MG63 (cell line): ENCODE results near the gene AJUBA. TPM values are rescaled to one million over a fixed set of nuclear protein-coding genes. Genes with fewer than 3 reads are reported as not detected.
A peak's percentile ranks its signal among the peaks of the same experiment; 100 is the strongest.
"Not testable (repeated sequence)": the region's sequence is repeated elsewhere in the genome, so short reads cannot be mapped to it uniquely, and the experiment has no call there.

Source experiments
- DNase-seq: peaks from one replicate; pipeline ENCODE4 v3.0.0-alpha.2; 2020
- H3K27me3 ChIP-seq: fragments of 250-450 bp; sonication (Bioruptor Pico); 2 replicates; pipeline ENCODE4 v1.5.1; 2020; ENCODE audit warnings: mild to moderate bottlenecking, moderate library complexity
- H3K36me3 ChIP-seq: fragments of 250-450 bp; sonication (Bioruptor Pico); 2 replicates; pipeline ENCODE4 v1.5.1; 2020; ENCODE audit warnings: mild to moderate bottlenecking, moderate library complexity
- H3K4me3 ChIP-seq: fragments of 250-450 bp; sonication (Bioruptor Pico); 2 replicates; pipeline ENCODE4 v1.5.1; 2020; ENCODE audit warnings: mild to moderate bottlenecking, moderate library complexity
- H3K9me3 ChIP-seq: fragments of 250-450 bp; sonication (Bioruptor Pico); 2 replicates; pipeline ENCODE4 v1.5.1; 2020; ENCODE audit warnings: mild to moderate bottlenecking, moderate library complexity
- total RNA-seq: library from RNA; depleted of rRNA; stranded (reverse); fragments of >200 nt; shearing (Covaris generic); gene quantifications from 2 replicates; pipeline ENCODE4 v1.2.3, GENCODE V29; 2014; ENCODE audit warnings: low replicate concordance

The AJUBA gene
- total RNA-seq, 1 experiment from 2014 or later: 60.8 TPM

DNA sequence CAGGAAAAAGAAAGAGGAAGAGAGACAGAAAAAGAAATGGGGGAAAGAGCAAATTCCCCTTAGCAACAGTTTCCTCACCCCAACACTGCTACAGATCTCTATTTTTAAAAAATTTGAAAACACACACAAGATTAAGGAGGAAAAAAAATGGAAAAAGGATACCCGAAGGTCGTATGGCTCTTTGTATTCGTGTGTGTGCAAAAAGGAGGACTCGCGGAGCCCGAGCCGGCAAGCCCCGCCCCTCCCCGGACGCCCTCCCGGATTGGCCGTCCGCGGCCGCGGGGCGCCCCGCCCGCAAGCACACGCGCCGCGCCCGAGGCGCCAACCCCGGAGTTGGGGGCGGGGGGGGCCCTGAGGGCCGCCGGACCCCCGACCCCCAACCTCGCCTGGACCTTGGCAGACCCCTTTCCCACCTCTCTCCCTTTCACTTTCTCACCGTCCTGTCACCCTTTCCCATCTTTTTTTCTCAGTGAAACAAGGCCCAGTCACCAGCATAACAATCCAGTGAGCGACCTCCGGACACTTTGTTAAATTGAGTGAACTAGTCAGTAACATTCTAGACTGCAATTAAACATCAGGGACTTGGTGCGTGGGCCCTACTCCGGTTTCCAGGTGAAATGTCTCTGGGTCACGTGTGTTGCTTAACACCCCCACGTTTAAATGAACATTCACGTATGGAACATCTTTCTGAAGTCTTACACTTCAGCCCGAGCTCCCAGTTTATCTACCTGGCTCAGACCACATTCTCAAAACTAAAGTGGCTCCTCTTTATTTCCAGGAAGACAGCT is 27.8 kb upstream of the AJUBA start, which contains the start of gene C14orf93:
TSS of gene C14orf93 (minus strand) at position 205 of the 788 bp plus-strand sequence. CDS start 11,120 bp downstream, outside the sequence.
- Histone ChIP-seq H3K4me3 (peak within 1 kb of the TSS; percentile 56), H3K9me3 (no peaks in the 10 kb centered on the region), H3K36me3 (no peaks in the 10 kb centered on the region), H3K27me3 (no peaks in the 10 kb centered on the region)
- peak; percentile 80 for DNase-seq

DNA sequence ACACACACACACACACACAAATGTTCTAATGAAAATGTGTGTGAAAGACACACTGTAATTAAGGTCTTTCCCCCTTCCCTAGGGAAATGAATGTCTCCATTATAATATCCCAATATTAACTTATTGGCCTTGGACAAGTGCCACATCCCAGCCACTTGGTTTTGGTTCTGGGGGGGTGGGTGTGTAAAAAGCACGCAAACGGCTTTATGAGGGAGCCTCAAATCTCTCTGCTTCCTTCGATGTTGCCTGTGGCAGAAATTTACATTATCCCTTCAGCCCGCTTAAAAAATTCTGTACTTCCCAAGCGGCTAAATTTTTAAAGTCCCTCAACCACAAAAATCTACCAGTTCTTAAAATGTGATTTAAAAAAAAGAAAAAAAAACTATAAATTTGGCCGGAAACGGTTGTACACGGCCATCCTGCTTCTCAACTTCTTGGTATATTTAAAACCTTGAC is 27.2 kb upstream of the AJUBA start:
- no peaks in the 10 kb centered on the region for H3K36me3 ChIP-seq
- H3K27me3 ChIP-seq: no peaks in the 10 kb centered on the region
- no peaks in the 10 kb centered on the region for H3K9me3 ChIP-seq
- H3K4me3 ChIP-seq: peak overlapping the region; percentile 56
- DNase-seq: no peak

GRCh38 chr14:23008831-23009230 is 26.5 kb upstream of the AJUBA start:
- Histone ChIP-seq H3K36me3 (no peaks in the 10 kb centered on the region), H3K9me3 (no peaks in the 10 kb centered on the region), H3K27me3 (no peaks in the 10 kb centered on the region), H3K4me3 (no peak overlapping the region; the same call in 1 of the 2 replicates)
- DNase-seq: no peak

DNA sequence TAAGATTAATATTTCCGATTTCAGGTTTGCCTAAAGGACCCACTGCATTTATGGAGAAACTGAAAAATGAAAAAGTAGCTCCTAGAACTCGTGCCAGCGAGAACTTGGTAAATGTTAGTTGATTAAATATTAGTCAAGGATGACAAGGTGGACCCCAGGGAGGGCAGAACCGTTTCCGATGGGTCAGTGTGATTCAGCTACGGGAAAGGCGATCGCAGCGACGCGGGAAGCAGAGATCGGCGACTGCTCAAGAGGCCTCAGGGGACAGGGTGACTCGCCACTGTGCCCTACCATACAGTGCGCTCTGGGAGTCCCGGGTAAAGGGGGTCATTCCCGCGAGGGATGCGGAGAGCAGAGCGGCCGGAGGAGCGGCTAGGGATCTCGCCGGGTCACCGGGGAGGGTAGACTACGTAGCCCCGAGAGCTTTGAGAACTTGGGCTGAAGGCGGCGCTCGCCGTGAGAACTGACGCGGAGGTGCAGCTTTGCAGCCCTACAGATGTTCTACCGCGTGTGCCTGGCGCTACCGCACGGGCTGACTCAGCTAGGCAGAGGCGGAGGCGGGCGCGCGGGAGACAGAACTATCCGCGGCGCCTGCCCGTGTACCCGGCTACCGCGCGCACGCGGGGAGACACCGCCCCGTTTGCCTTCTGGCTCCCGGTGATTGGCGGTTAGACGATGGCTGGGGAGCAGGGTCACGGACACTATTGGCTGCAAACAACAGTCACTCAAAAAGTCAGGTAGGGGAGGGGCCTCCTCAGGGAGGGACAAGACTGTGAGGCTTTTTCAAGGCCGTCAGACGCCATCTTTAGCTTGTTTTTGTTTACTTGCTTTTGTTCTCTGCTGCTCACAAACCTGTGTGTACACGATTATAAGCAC is 24.4 kb upstream of the AJUBA start:
- DNase-seq: peak; percentile 94
- peak overlapping the region; percentile 60 for H3K4me3 ChIP-seq
- no peaks in the 10 kb centered on the region for H3K36me3 ChIP-seq
- no peaks in the 10 kb centered on the region for H3K27me3 ChIP-seq
- H3K9me3 ChIP-seq: no peaks in the 10 kb centered on the region

DNA sequence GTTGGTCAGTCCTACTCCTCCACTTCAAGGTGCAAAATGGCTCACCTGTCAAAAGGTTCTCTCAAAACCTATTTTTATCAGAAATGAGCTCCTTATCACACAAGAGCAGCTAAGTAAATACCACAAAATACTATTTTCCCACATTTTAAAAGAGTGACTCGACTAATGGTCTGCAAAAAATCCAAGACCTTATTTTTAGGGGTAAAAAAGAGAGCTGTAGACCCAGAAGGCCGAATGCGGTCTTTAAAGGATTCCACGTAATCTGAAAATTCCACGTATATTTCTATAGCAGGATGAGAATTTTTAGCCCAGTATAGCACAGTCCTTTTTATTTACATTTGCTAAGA is 23.8 kb upstream of the AJUBA start:
- DNase-seq: no peak

GRCh38 chr14:23005451-23006187 is 23.3 kb upstream of the AJUBA start:
- Histone ChIP-seq H3K27me3 (no peaks in the 10 kb centered on the region), H3K36me3 (no peaks in the 10 kb centered on the region), H3K9me3 (no peaks in the 10 kb centered on the region), H3K4me3 (no peak overlapping the region; the same call in 1 of the 2 replicates)
- no peak for DNase-seq

More for the DNA sequence above, 23.8 kb upstream of the AJUBA start:
- Histone ChIP-seq H3K9me3 (no peaks in the 10 kb centered on the region), H3K27me3 (no peaks in the 10 kb centered on the region), H3K36me3 (no peaks in the 10 kb centered on the region), H3K4me3 (peak overlapping the region; percentile 60)

DNA sequence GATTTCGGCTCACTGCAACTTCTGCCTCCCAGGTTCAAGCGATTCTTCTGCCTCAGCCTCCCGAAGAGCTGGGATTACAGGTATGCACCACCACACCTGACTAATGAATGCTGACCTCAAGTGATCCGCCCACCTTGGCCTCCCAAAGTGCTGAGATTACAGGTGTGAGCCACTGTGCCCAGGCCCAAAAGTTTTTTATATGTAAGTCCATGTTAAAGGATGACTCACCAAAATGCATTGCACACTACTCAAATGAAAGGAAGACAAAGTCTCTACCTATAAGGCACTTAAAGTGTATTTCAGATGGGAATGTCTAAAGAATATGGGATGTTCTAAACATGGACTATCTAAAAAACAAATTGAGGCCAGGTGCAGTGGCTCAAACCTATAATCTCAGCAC is 21.9 kb upstream of the AJUBA start:
- not testable (repeated sequence) for DNase-seq, H3K9me3 ChIP-seq, H3K27me3 ChIP-seq, H3K4me3 ChIP-seq, H3K36me3 ChIP-seq

- H3K4me3 ChIP-seq: no peak overlapping the region
- H3K9me3 ChIP-seq: no peaks in the 10 kb centered on the region
- H3K36me3 ChIP-seq: no peaks in the 10 kb centered on the region
- no peak for DNase-seq
- no peaks in the 10 kb centered on the region for H3K27me3 ChIP-seq
Observed at GRCh38 chr14:23002592-23002991, 20.2 kb upstream of the AJUBA start.

DNA sequence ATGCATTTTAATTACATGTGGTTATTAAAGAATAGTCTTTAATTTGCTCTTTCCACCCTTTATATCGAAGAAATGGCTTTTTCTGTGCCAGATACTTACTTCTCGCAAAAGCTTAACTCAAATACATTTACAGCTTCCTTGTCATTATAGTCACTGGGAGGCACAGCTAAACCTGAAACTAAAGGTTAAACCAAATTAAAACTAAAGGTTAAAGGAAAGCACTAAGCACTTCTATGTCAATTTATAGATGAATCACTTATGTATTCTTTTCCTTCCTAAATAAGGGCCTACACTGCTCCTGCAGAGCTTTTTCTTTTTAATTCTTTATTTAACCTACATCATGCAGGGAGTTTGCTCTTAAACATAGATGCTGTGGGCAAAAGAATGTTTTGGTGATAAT is 18.5 kb upstream of the AJUBA start:
- Histone ChIP-seq H3K9me3 (no peaks in the 10 kb centered on the region), H3K4me3 (no peak overlapping the region), H3K27me3 (no peaks in the 10 kb centered on the region), H3K36me3 (no peaks in the 10 kb centered on the region)
- no peak for DNase-seq

- Histone ChIP-seq H3K4me3 (no peak overlapping the region), H3K9me3 (no peaks in the 10 kb centered on the region), H3K36me3 (no peaks in the 10 kb centered on the region), H3K27me3 (no peaks in the 10 kb centered on the region)
- DNase-seq: no peak
Observed at GRCh38 chr14:22998329-22999012, 16.1 kb upstream of the AJUBA start.

DNA sequence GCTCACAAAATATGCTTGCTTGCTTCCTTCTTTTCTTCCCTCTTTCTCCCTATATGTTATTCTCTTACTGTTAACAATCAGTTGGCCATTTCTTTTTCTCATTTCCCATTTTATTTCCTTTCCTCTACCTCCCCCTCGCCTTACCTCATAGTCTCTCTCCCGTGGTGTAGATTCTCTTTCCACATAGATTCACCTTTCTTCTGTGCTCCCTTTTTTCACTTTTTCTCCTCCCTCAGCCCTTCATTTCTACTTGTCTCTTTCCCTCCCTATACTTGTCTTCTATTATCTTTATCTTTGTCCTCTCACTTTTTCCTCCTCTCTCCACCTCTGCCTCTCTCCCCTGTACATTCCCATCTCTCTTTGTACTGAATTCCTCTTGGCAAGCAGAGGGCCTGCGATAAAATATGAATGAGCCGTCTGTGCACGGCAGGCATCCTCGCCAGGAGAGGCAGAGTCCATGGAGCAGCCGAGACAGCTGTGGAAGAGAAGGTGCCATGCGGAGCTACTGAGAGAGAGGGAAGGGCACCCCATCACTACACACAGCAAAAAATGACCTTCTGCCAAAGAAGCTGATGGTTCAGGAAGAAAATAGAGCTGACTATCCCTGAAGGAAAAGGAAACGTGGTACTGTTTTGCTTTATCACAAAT is 15.4 kb upstream of the AJUBA start:
- H3K9me3 ChIP-seq: no peaks in the 10 kb centered on the region
- no peak overlapping the region for H3K4me3 ChIP-seq

DNA sequence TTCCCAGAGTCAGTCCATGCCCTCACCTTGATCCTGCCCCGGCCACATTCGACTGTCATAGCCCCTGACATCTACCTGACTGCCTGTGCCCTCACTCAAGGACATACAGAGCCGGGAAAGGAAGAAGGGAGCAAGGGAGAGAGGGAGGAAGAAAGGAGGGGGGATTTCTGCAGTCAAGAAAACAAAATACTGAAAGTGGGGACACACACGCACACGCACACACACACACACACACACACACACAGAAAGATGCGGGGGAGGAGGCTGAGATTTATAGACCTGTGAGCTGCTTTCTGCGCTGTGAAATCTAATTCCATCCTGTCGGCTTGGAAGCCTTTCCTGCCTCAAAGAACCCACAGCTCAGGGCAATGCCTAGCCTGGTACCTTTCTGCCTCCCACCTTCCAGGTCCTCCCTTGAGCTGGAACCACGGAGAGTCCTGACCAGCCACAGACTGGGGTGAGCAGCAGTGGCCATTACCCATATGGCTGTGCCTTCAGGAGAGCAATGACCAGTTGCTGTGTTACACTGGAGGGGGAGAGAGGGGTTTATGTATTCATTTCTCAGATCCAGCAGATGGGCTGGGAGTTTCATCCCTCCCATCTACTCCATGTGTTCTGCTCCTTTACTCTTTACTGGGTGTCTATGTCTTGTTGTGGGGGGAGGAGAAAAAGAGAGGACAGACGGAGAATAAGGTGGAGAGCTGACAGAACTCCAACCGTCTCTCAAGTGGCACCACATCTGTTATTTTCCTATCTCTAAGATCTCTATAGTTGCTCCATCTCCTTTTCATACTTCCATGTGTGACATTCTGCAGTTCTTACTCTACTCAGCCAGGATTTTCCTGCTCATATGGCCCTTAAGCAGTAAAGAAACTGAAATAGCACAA is 14.7 kb upstream of the AJUBA start:
- Histone ChIP-seq H3K9me3 (no peaks in the 10 kb centered on the region), H3K4me3 (no peak overlapping the region), H3K36me3 (no peaks in the 10 kb centered on the region), H3K27me3 (no peaks in the 10 kb centered on the region)
- no peak for DNase-seq

More for the DNA sequence above, 15.4 kb upstream of the AJUBA start:
- H3K27me3 ChIP-seq: no peaks in the 10 kb centered on the region
- DNase-seq: no peak
- H3K36me3 ChIP-seq: no peaks in the 10 kb centered on the region

DNA sequence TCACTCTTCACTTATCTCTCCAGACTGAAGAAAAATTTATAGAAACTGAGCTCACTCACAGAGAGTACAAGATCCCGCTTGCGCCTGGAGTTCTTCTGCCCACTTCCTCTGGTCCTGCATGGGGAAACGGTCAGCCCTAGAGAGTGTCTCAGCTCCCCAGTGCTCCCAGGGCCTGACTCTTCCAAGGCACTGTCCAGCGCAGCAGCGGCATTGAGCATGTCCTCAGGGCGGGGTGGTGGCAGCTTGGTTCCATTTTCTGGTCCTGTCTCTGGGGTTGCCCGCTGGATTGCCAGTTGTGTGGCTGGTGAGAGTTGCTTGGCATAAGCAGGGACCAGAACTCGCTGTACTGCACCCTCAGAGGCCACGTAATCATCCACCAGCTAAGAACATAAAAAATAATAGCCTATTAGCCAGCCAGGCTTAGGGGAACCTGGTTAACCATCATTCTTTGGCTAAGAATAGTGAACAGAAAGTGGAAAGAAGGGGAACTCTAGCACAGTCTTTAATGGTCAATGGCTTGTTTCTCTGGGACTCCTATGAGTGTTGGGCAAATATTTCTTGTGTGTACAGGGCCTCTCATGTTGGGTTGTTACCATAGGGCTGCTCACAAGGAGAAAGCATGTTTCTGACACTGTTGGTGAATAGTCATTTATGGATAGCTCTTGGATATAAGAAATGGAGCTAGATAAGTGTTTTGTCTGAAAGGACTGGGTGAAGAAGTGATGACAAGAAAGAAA is 13.7 kb upstream of the AJUBA start:
- H3K4me3 ChIP-seq: no peak overlapping the region
- H3K27me3 ChIP-seq: no peaks in the 10 kb centered on the region
- H3K9me3 ChIP-seq: no peaks in the 10 kb centered on the region
- H3K36me3 ChIP-seq: no peaks in the 10 kb centered on the region
- no peak for DNase-seq

- peak; percentile 55 for DNase-seq
- H3K4me3 ChIP-seq: no peak overlapping the region
- H3K36me3 ChIP-seq: no peaks in the 10 kb centered on the region
- H3K27me3 ChIP-seq: no peaks in the 10 kb centered on the region
- H3K9me3 ChIP-seq: no peaks in the 10 kb centered on the region
Observed at GRCh38 chr14:22994762-22995275, 12.5 kb upstream of the AJUBA start.
